Heart left ventricle (tissue), 13 donors: Measurements from ENCODE around the gene LYST.

Experiments
- POLR2A ChIP-seq, 2 donors: fragments of 450-650 bp; IDR thresholded peaks; one replicate each; pipeline ENCODE4 v1.6.1; 2017; ENCODE audit warnings: antibody characterized with exemption in 2 of 2, mild to moderate bottlenecking in 2 of 2, moderate library complexity in 2 of 2
- TF ChIP-seq, protein P1 (sequence below), 12 donors: fragments of 200-600 bp; sonication (generic) in 4 of 12; IDR thresholded peaks; one replicate each; pipeline versions ENCODE4 v1.5.0 to v1.8.0; 2018 to 2022; ENCODE audit warnings: antibody characterized with exemption in 12 of 12, mild to moderate bottlenecking in 5 of 12
- donor health status: ischemic (EF 13 %, LVEDD 7.1; RV severe dilation, severe dysfunction).
- donor health status: DM: no; HTN: yes; CAD: no.
- donor health status: DM: no; HTN: no; CAD: no.
- donor health status: ischemic (EF 25% LVEDD 6.9; RV normal size, moderate dysfunction).
- donor health status: ischemic (EF 25% LVEDD 5.7; RV mildly dilated, moderate dysfunction).
- donor health status: ischemic (EF 35%, LVEDD 5.7; RV mildly dilated, moderate dysfunction).
- donor health status: nonischemic (EF 11% LVEDD 7.7; RV severe dilation, severe dysfunction).
- donor health status: DM: yes; HTN: yes; CAD: no.
- donor health status: PGD.
- donor health status: ischemic (EF 29% LVEDD 5.4; RV normal size, mild dysfunction).
- donor health status: nonischemic (EF 23%, LVEDD 6.1; RV moderate dilation, normal function).

DNA sequence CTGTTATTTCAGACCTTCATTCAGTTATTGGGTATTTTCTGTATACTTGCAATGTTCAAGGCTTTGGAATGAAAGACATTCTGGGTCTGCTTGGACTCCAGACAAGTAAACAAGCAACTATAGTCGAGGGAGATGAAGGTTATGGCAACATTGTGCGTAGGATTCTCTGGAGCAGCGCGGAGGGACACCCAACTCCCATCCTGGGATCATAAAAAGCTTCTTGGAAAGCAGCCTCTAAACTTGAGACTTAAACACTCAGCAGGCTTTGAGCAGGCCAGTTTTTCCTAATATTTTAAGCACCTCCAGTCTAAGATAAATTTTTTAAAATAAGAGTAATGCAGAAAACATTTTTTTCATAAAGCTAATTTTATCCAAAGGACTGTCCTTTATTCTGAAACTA, 7.6 kb upstream of the LYST start:
- TF ChIP-seq, protein P1, sequence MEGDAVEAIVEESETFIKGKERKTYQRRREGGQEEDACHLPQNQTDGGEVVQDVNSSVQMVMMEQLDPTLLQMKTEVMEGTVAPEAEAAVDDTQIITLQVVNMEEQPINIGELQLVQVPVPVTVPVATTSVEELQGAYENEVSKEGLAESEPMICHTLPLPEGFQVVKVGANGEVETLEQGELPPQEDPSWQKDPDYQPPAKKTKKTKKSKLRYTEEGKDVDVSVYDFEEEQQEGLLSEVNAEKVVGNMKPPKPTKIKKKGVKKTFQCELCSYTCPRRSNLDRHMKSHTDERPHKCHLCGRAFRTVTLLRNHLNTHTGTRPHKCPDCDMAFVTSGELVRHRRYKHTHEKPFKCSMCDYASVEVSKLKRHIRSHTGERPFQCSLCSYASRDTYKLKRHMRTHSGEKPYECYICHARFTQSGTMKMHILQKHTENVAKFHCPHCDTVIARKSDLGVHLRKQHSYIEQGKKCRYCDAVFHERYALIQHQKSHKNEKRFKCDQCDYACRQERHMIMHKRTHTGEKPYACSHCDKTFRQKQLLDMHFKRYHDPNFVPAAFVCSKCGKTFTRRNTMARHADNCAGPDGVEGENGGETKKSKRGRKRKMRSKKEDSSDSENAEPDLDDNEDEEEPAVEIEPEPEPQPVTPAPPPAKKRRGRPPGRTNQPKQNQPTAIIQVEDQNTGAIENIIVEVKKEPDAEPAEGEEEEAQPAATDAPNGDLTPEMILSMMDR (IDR thresholded peaks at IDR 0.05) = no peak
- TF ChIP-seq POLR2A (IDR thresholded peaks at IDR 0.05) = no peak
